GM06990 (cell line): ENCODE measurements around the gene SYNE2.

ENCODE experiments used
- DNase-seq: peaks from one replicate; pipeline ENCODE4 v3.0.0-alpha.2; 2011; ENCODE audit not compliant: insufficient read length; ENCODE audit errors: extremely low read depth
- H3K27me3 ChIP-seq: replicated peaks from 2 replicates; pipeline ENCODE4 v1.6.0; 2011; ENCODE audit warnings: low read length; ENCODE audit not compliant: control insufficient read depth, insufficient read depth
- H3K36me3 ChIP-seq: 2 replicates; pipeline ENCODE4 v1.5.1; 2011; ENCODE audit warnings: low read length; ENCODE audit not compliant: control insufficient read depth, insufficient read depth
- H3K4me3 ChIP-seq: replicated peaks from 2 replicates; pipeline ENCODE4 v1.5.1; 2011; ENCODE audit warnings: low read depth, mild to moderate bottlenecking, control low read depth, low read length
- CTCF ChIP-seq: IDR thresholded peaks from 2 replicates; pipeline ENCODE4 v1.5.1; 2011; ENCODE audit warnings: low read length, control low read depth, mild to moderate bottlenecking, inconsistent platforms; ENCODE audit not compliant: insufficient read depth, poor library complexity, severe bottlenecking

SYNE2 gene

GRCh38 chr14:63923422-63923752, 70.6 kb downstream of the SYNE2 start:
- TF ChIP-seq CTCF, result no peak
- Histone ChIP-seq H3K4me3 (no peak overlapping the region), H3K36me3 (no peaks in the 10 kb centered on the region; the same call in 1 of the 2 replicates), H3K27me3 (no peaks in the 10 kb centered on the region)
- DNase-seq, result no peak

GRCh38 chr14:63924375-63924774, 71.6 kb downstream of the SYNE2 start:
- no peak for DNase-seq
- no peak for TF ChIP-seq CTCF
- Histone ChIP-seq H3K27me3 (no peaks in the 10 kb centered on the region), H3K36me3 (no peaks in the 10 kb centered on the region; the same call in 1 of the 2 replicates), H3K4me3 (no peak overlapping the region)

- Histone ChIP-seq H3K36me3 (no peaks in the 10 kb centered on the region), H3K4me3 (no peak overlapping the region), H3K27me3 (no peaks in the 10 kb centered on the region)
- no peak for TF ChIP-seq CTCF
- no peak for DNase-seq
These were observed 73.8 kb downstream of the SYNE2 start for GRCh38 chr14:63926641-63927040.

GRCh38 chr14:63928744-63929174, 76.0 kb downstream of the SYNE2 start:
- H3K27me3 ChIP-seq, result no peaks in the 10 kb centered on the region
- no peak for DNase-seq
- no peak overlapping the region for H3K4me3 ChIP-seq
- no peaks in the 10 kb centered on the region for H3K36me3 ChIP-seq
- TF ChIP-seq CTCF, result no peak

- peak overlapping the region; percentile 26 for H3K4me3 ChIP-seq
- DNase-seq, result peak; percentile 9
- H3K36me3 ChIP-seq, result no peaks in the 10 kb centered on the region
- no peaks in the 10 kb centered on the region for H3K27me3 ChIP-seq
- TF ChIP-seq CTCF, result no peak
These were observed 80.3 kb downstream of the SYNE2 start for GRCh38 chr14:63933110-63933509.

- no peak for TF ChIP-seq CTCF
- H3K36me3 ChIP-seq, result no peaks in the 10 kb centered on the region
- H3K4me3 ChIP-seq, result no peak overlapping the region
- no peak for DNase-seq
- no peaks in the 10 kb centered on the region for H3K27me3 ChIP-seq
These were observed 80.9 kb downstream of the SYNE2 start for GRCh38 chr14:63933711-63934110.
